Measurements from ENCODE around the gene ANKRD50.
A peak's percentile ranks its signal among the peaks of the same experiment; 100 is the strongest.

ANKRD50 gene

DNA sequence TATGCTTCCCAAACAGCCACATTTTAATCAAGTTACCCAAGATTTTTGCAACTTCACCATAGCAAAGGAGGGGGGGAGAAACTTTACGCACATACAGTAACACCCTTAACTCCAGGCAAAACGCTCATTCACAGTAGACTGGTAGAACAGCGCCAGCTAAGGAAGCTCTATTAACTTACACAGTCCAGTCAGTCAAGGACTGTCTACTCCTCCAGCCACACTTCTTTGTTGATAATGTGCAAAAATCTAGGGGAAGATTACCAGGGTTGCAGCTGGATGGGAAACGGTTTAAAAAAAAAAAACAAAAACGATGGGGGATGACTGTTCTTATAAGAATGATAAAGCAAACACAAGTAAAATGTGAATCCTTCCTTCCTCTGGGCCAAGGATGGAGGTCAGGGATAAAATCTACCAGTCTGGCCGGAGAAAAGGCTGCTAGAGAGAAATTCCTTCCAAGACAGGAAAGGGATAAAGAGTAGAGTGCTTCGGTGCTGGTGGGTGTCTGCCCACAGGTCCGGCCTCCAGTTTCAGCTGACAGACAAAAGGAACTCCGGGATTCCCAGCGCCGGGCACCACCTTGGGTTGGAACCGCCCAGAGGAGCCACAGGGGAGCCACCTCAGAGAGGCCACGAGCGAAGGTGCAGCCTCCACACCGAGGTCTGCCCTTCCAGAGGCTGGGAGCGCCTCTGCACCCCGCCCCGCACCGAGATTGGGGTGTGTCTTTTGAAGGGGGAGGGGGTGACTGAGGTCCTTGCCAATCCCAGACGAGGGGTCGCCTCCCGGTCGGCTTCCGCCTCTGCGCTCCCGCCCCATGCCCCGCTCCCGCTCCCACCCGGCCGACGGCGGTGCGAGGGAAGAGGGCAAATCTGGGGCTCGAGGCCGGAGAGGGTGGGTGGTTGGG is 811 bp downstream of the ANKRD50 start:
- Mint-ChIP-seq H3K4me3 (no peak overlapping the region), H3K36me3 (ENCODE audit: low read depth) (peaks cover 18% of the 10 kb centered on the region), H3K9me3 (no peaks in the 10 kb centered on the region), H3K27me3 (ENCODE audit: low read depth) (no peaks in the 10 kb centered on the region), H3K27ac (no peak overlapping the region), H3K4me1 (peaks cover 32% of the 10 kb centered on the region)
- TF ChIP-seq CTCF (IDR thresholded peaks at IDR 0.05; ENCODE audit: unreplicated experiment in 3 of 3) = peak in 1 of 3 experiments; percentile 14

GRCh38 chr4:124710911-124711310 is 1.6 kb downstream of the ANKRD50 start:
- H3K4me3 Mint-ChIP-seq = no peak overlapping the region
- H3K27ac Mint-ChIP-seq = no peak overlapping the region
- H3K27me3 Mint-ChIP-seq (ENCODE audit: low read depth) = no peaks in the 10 kb centered on the region
- no peaks in the 10 kb centered on the region for H3K9me3 Mint-ChIP-seq
- peaks cover 21% of the 10 kb centered on the region for H3K36me3 Mint-ChIP-seq (ENCODE audit: low read depth)
- no peak for TF ChIP-seq CTCF (IDR thresholded peaks at IDR 0.05; ENCODE audit: unreplicated experiment in 3 of 3)
- H3K4me1 Mint-ChIP-seq = peaks cover 28% of the 10 kb centered on the region

DNA sequence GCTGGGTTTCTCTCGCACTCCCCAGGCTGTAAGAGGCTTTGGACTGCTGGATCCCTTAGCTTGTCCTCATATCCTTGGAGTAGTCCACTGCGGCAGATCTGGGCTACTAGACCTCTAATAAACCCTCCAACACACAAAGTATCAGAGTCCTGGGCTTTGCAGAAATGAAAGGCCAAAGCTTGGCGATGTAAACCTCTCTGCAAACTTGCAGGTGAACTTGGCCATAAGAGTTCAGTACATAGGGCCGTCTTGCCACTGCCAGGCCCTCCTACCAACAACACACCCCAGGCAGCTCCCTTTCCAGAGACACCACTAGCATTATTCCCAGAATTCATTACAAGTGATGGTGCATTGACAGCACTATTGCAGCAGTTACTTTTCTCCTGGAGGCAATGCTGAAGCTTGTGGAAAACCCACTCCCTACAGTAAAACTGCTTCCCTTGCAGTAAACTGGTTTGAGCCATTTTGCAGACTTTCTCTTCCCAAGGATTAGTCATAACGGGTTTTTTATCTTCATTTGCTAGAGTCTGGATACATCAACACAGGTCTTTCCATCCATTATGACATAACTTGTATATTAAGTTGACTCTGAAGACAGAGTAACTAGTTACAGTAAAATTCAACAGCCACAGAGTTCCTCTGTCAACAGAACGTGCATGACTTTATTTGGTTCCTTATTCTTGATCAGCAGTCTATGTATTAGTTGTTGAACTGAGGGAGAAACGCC is 2.4 kb downstream of the ANKRD50 start:
- no peak overlapping the region for H3K4me3 Mint-ChIP-seq
- TF ChIP-seq CTCF (IDR thresholded peaks at IDR 0.05; ENCODE audit: unreplicated experiment in 3 of 3) = no peak
- H3K36me3 Mint-ChIP-seq (ENCODE audit: low read depth) = peaks cover 28% of the 10 kb centered on the region
- no peaks in the 10 kb centered on the region for H3K27me3 Mint-ChIP-seq (ENCODE audit: low read depth)
- no peak overlapping the region for H3K27ac Mint-ChIP-seq
- H3K4me1 Mint-ChIP-seq = peaks cover 33% of the 10 kb centered on the region
- no peaks in the 10 kb centered on the region for H3K9me3 Mint-ChIP-seq

GRCh38 chr4:124708517-124709300 is 3.8 kb downstream of the ANKRD50 start:
- Mint-ChIP-seq H3K9me3 (no peaks in the 10 kb centered on the region), H3K4me1 (peaks cover 40% of the 10 kb centered on the region), H3K27me3 (ENCODE audit: low read depth) (no peaks in the 10 kb centered on the region), H3K4me3 (peak overlapping the region in 2 of 3 experiments; percentile 75 to 78), H3K36me3 (ENCODE audit: low read depth) (peaks cover 43% of the 10 kb centered on the region), H3K27ac (peak overlapping the region in 2 of 3 experiments; percentile 6 to 22)
- TF ChIP-seq CTCF (IDR thresholded peaks at IDR 0.05; ENCODE audit: unreplicated experiment in 3 of 3) = no peak

GRCh38 chr4:124705393-124705792 is 7.1 kb downstream of the ANKRD50 start:
- no peak for TF ChIP-seq CTCF (IDR thresholded peaks at IDR 0.05; ENCODE audit: unreplicated experiment in 3 of 3)
- H3K27me3 Mint-ChIP-seq (ENCODE audit: low read depth) = no peaks in the 10 kb centered on the region
- H3K4me1 Mint-ChIP-seq = peaks cover 37% of the 10 kb centered on the region
- no peak overlapping the region for H3K27ac Mint-ChIP-seq
- H3K9me3 Mint-ChIP-seq = peaks cover 5% of the 10 kb centered on the region
- no peak overlapping the region for H3K4me3 Mint-ChIP-seq
- H3K36me3 Mint-ChIP-seq (ENCODE audit: low read depth) = peaks cover 76% of the 10 kb centered on the region
